ENCODE results near the gene SVIL.
"Not testable (repeated sequence)": the region's sequence is repeated elsewhere in the genome, so short reads cannot be mapped to it uniquely, and the experiment has no call there.

- TF ChIP-seq CTCF (IDR thresholded peaks at IDR 0.05 in 8 of 11, conservative IDR thresholded peaks at IDR 0.05 in 3 of 11); POLR2A (IDR thresholded peaks at IDR 0.05): not testable (repeated sequence)
These were observed 71.8 kb downstream of the SVIL start for GRCh38 chr10:29563006-29563405.

Measured in spleen (tissue), 7 donors.